WERI-Rb-1 (cell line): ENCODE measurements around the gene AK2.
"Not testable (repeated sequence)": the region's sequence is repeated elsewhere in the genome, so short reads cannot be mapped to it uniquely, and the experiment has no call there.

ENCODE experiments used
- DNase-seq: peaks from one replicate; pipeline ENCODE4 v3.0.0-alpha.2; 2020
- H3K27ac ChIP-seq: fragments of 250-450 bp; sonication (Bioruptor Pico); 2 replicates; pipeline ENCODE4 v1.5.1; 2020; ENCODE audit warnings: mild to moderate bottlenecking, moderate library complexity
- H3K27me3 ChIP-seq: fragments of 250-450 bp; sonication (Bioruptor Pico); 2 replicates; pipeline ENCODE4 v1.5.1; 2021; ENCODE audit warnings: mild to moderate bottlenecking, low read depth, moderate library complexity; ENCODE audit not compliant: insufficient read depth, severe bottlenecking
- H3K36me3 ChIP-seq: fragments of 250-450 bp; sonication (Bioruptor Pico); 2 replicates; pipeline ENCODE4 v1.5.1; 2020; ENCODE audit warnings: mild to moderate bottlenecking, moderate library complexity
- H3K4me3 ChIP-seq: 2 replicates; pipeline ENCODE4 v1.5.1; 2011; ENCODE audit warnings: low read depth, mild to moderate bottlenecking, control low read depth, low read length
- H3K9me3 ChIP-seq: fragments of 250-450 bp; sonication (Bioruptor Pico); 2 replicates; pipeline ENCODE4 v1.5.1; 2021; ENCODE audit warnings: mild to moderate bottlenecking, moderate library complexity; ENCODE audit not compliant: severe bottlenecking
- TF ChIP-seq, protein P1 (sequence below): IDR thresholded peaks from 2 replicates; pipeline ENCODE4 v1.5.1; 2011; ENCODE audit warnings: low read depth, mild to moderate bottlenecking, control low read depth, inconsistent platforms, low read length

Gene AK2

DNA sequence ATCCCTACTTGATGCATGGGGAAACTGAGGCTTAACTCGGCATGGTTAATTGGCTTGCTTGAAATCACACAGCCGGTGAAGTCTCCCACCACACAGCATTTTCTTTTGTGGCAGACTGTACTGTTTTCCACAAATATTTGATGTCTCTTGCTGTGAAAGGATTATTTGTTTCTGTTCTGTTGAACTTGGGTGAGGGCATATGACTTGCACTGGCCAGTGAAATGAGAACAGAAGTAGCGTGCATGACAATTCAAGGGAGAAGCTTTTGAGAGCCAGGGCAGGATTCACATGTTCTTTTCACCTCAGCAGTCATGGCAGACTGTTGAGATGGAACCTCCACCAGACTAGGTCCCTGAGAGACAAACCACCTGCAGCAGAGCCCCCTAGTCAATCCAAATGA is 11.7 kb upstream of the AK2 start:
- Histone ChIP-seq H3K27ac (no peak overlapping the region), H3K36me3 (no peaks in the 10 kb centered on the region), H3K9me3 (no peaks in the 10 kb centered on the region), H3K4me3 (no peak overlapping the region), H3K27me3 (no peaks in the 10 kb centered on the region)
- DNase-seq: no peak
- TF ChIP-seq, protein P1, sequence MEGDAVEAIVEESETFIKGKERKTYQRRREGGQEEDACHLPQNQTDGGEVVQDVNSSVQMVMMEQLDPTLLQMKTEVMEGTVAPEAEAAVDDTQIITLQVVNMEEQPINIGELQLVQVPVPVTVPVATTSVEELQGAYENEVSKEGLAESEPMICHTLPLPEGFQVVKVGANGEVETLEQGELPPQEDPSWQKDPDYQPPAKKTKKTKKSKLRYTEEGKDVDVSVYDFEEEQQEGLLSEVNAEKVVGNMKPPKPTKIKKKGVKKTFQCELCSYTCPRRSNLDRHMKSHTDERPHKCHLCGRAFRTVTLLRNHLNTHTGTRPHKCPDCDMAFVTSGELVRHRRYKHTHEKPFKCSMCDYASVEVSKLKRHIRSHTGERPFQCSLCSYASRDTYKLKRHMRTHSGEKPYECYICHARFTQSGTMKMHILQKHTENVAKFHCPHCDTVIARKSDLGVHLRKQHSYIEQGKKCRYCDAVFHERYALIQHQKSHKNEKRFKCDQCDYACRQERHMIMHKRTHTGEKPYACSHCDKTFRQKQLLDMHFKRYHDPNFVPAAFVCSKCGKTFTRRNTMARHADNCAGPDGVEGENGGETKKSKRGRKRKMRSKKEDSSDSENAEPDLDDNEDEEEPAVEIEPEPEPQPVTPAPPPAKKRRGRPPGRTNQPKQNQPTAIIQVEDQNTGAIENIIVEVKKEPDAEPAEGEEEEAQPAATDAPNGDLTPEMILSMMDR: no peak

DNA sequence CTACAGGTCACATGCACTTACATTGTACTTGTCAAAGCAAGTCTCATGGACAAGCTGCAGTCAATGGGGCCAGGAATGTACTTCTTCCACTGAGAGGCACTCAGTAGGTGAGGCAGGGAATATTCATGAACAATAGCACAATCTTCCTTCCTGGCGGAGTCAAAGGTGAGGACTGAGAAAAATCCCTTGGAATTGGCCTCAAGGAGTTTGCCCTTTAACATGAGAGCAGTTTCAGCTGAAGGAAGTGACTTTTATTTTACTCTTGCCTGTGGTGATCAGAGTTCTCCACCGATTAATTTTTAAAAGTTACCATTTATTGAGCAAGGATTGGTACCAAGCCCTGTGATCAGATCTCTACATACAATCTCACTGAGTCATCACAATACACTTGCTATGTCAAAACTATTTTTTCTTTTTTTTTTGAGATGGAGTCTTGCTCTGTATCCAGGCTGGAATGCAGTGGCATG is 11.2 kb upstream of the AK2 start:
- H3K27ac ChIP-seq: no peak overlapping the region
- no peak for DNase-seq
- H3K27me3 ChIP-seq: no peaks in the 10 kb centered on the region
- H3K9me3 ChIP-seq: no peaks in the 10 kb centered on the region
- H3K36me3 ChIP-seq: no peaks in the 10 kb centered on the region
- H3K4me3 ChIP-seq: no peak overlapping the region
- TF ChIP-seq, protein P1: no peak

DNA sequence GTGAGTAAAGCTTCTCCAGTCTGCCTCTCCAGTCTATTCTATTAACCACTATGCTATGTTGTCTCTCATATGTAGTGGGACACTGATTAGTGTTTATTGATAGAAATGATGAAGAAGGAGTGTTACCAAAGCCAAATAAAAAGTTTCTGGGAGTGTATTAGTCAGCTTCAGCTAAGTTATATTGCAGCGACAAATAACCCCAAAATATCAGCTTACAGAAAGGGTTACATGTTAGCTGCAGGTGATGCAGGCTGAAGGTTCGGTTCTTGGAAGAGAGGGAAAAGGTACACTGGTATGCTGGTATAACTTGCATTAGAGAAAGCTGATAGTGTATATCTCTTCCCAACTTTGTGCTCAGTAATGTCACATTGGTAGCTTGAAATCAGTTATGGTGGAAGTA is 10.6 kb upstream of the AK2 start:
- Histone ChIP-seq H3K27me3 (no peaks in the 10 kb centered on the region), H3K27ac (no peak overlapping the region), H3K36me3 (no peaks in the 10 kb centered on the region), H3K9me3 (no peaks in the 10 kb centered on the region), H3K4me3 (no peak overlapping the region)
- no peak for DNase-seq
- TF ChIP-seq, protein P1: no peak

DNA sequence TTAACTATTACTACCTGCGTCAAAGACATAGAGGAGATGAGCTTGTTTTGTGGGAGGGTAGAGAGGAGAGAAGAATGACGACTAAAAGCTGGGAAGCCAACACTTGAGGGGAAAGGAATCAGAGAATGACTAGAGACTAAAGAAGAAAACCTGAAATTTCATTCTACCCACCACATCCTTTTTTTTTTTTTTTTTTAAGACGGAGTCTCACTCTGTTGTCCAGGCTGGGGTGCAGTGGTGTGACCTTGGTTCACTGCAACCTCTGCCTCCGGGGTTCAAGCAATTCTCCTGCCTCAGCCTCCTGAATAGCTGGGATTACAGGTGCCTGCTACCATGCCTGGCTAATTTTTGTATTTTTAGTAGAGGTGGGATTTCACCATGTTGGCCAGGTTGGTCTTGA is 9.6 kb upstream of the AK2 start:
- not testable (repeated sequence) for H3K27ac ChIP-seq, H3K9me3 ChIP-seq, DNase-seq, H3K36me3 ChIP-seq, H3K4me3 ChIP-seq, H3K27me3 ChIP-seq

DNA sequence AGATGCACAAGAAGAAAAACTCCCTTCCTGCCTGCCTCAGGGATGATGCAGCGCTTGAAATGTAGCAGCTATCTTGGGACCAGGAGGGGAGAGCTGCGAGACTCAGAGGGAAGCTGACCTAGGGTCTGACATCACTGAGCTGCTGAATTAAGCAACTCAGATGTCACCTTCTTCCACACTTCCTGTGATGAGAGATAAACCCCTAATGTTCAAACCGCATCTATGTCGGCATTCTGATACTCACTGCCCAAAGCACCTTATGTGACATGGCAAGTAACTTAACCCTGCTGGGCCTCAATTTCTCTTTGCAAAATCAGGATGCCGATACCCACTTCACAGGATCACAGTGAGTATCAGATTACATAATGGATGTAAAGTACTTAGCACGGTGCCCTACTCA is 9.1 kb upstream of the AK2 start:
- H3K36me3 ChIP-seq: no peaks in the 10 kb centered on the region
- H3K27ac ChIP-seq: no peak overlapping the region
- H3K9me3 ChIP-seq: no peaks in the 10 kb centered on the region
- no peak for DNase-seq
- no peak overlapping the region for H3K4me3 ChIP-seq
- H3K27me3 ChIP-seq: no peaks in the 10 kb centered on the region
- TF ChIP-seq, protein P1: no peak

DNA sequence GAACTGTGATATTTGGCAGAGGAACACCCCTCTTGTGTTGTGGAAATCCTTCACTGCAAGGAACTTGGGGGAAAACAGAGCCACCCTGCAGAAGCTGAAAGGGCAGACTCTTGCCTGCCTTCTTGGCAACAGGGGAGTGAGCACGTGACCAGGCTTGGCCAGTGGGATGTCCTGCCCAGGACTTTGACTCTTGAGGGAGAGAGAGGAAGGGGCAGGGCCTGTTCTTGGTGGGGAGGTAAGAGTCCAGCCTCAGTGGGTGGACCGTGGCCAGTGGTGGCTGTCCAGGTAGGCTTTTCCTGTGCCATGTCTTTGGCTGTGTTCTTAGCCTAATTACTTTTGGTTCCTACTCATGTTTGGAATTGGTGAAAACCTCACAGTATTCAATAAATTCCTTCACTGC is 8.6 kb upstream of the AK2 start:
- Histone ChIP-seq H3K27ac (no peak overlapping the region), H3K27me3 (no peaks in the 10 kb centered on the region), H3K36me3 (no peaks in the 10 kb centered on the region), H3K9me3 (no peaks in the 10 kb centered on the region), H3K4me3 (no peak overlapping the region)
- no peak for DNase-seq
- TF ChIP-seq, protein P1: no peak
